ENCODE results near the gene DUS2.
A peak's percentile ranks its signal among the peaks of the same experiment; 100 is the strongest.

Gene DUS2

GRCh38 chr16:68079626-68080344 lies 56.7 kb downstream of the DUS2 start:
- no peak for TF ChIP-seq ZFX (IDR thresholded peaks at IDR 0.05; ENCODE audit: borderline replicate concordance)
- TF ChIP-seq, protein P1, sequence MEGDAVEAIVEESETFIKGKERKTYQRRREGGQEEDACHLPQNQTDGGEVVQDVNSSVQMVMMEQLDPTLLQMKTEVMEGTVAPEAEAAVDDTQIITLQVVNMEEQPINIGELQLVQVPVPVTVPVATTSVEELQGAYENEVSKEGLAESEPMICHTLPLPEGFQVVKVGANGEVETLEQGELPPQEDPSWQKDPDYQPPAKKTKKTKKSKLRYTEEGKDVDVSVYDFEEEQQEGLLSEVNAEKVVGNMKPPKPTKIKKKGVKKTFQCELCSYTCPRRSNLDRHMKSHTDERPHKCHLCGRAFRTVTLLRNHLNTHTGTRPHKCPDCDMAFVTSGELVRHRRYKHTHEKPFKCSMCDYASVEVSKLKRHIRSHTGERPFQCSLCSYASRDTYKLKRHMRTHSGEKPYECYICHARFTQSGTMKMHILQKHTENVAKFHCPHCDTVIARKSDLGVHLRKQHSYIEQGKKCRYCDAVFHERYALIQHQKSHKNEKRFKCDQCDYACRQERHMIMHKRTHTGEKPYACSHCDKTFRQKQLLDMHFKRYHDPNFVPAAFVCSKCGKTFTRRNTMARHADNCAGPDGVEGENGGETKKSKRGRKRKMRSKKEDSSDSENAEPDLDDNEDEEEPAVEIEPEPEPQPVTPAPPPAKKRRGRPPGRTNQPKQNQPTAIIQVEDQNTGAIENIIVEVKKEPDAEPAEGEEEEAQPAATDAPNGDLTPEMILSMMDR (IDR thresholded peaks at IDR 0.05): no peak
- no peak overlapping the region for H3K27ac ChIP-seq

- TF ChIP-seq ZFX (IDR thresholded peaks at IDR 0.05; ENCODE audit: borderline replicate concordance): no peak
- TF ChIP-seq, protein P1 (IDR thresholded peaks at IDR 0.05): no peak
- no peak overlapping the region for H3K27ac ChIP-seq
Observed at GRCh38 chr16:68081861-68082628, 59.0 kb downstream of the DUS2 start.

DNA sequence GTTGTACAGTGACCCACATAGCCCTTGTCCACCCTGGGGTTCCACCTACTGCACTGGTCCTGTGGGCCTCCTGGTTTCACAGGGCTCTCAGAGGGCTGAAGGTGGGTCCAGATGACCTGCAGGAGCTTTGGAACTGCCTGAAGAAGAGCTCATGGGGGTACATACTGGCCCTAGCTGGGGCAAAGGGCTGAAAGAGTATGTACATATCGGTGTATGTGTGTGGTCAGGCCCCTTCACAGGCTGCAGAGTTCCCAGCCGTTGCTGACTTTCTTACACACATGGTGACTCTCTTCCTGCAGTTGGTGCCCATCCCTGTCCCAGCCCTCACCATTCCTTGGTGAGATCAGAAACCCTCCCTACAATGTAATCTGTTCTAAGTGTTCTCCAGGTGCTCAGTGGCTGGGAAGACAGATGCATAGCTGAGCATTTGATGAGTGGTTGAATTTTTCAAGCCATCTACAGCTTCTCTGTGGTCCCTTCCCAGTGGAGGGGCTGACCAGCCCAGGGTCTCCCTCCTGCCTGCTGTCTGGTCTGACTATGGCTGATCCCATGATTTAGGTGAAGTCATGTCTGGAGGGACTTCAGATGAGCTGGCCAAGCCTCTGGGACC lies 59.6 kb downstream of the DUS2 start:
- H3K27ac ChIP-seq: no peak overlapping the region
- no peak for TF ChIP-seq ZFX (IDR thresholded peaks at IDR 0.05; ENCODE audit: borderline replicate concordance)
- TF ChIP-seq, protein P1 (IDR thresholded peaks at IDR 0.05): no peak

- H3K27ac ChIP-seq: peak overlapping the region; percentile 7; the same call in 1 of the 2 replicates
- TF ChIP-seq ZFX (IDR thresholded peaks at IDR 0.05; ENCODE audit: borderline replicate concordance): no peak
- TF ChIP-seq, protein P1 (IDR thresholded peaks at IDR 0.05): no peak
Observed at GRCh38 chr16:68083239-68083781, 60.2 kb downstream of the DUS2 start.

DNA sequence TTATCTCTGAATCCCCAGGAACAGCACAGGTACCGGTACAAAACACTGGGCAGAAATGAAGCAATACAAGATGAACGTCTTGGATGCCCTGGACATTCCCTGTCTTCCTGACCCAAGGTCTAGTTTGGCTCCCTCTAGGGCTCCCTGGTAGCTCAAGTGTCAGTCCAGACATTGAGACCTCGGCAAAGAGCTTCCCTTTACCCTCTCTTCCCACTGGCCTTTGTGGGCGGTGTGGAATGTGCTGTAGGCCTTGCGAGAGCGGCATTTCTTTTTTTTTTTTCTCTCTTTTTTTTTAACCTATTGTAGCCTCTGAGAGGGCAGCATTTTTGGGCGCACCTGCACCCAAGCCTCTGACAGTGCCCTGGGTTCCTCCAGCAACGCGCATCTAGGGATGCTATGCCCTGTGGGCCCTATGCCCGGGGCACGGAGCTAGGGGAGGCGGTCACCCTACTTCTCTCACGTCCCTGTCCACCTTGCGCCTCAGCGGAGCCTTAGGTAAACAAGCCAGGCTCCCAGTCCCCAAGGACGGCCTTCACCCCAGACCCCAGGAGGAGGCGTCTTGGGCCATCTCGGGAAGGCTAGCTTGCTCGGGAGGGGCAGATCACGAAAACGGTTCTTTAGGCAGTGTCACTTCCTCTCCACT lies 60.9 kb downstream of the DUS2 start:
- peak overlapping the region; percentile 7; the same call in 1 of the 2 replicates for H3K27ac ChIP-seq
- TF ChIP-seq, protein P1 (IDR thresholded peaks at IDR 0.05): no peak
- TF ChIP-seq ZFX (IDR thresholded peaks at IDR 0.05; ENCODE audit: borderline replicate concordance): no peak

- peak overlapping the region; percentile 95 for H3K27ac ChIP-seq
- TF ChIP-seq, protein P1 (IDR thresholded peaks at IDR 0.05): no peak
- TF ChIP-seq ZFX (IDR thresholded peaks at IDR 0.05; ENCODE audit: borderline replicate concordance): no peak
Observed at GRCh38 chr16:68084504-68085258, 61.6 kb downstream of the DUS2 start.
